Urinary bladder (tissue), 4 donors: ENCODE measurements around the gene ANTXR2. TPM values are rescaled to one million over a fixed set of nuclear protein-coding genes. Genes with fewer than 3 reads are reported as not detected.

ENCODE experiments used
- DNase-seq: peaks from one replicate; pipeline ENCODE4 v3.0.0-alpha.2; 2015; ENCODE audit errors: extremely low spot score
- H3K27ac ChIP-seq: one replicate; pipeline ENCODE4 v1.5.1; 2013; ENCODE audit warnings: low read depth, mild to moderate bottlenecking, moderate library complexity
- H3K36me3 ChIP-seq: one replicate; pipeline ENCODE4 v1.6.1; 2013; ENCODE audit warnings: mild to moderate bottlenecking, moderate library complexity; ENCODE audit not compliant: insufficient read depth
- H3K4me1 ChIP-seq: one replicate; pipeline ENCODE4 v1.6.1; 2013; ENCODE audit warnings: mild to moderate bottlenecking, moderate library complexity; ENCODE audit not compliant: insufficient read depth
- H3K4me3 ChIP-seq: one replicate; pipeline ENCODE4 v1.5.1; 2013; ENCODE audit warnings: low read depth, low read length
- WGBS: extraction: QIAGEN DNeasy Blood & Tissue Kit; methylation state at CpG from one replicate; pipeline ENCODE4 v1.1.7; 2013; 5-methylcytosine and 5-hydroxymethylcytosine counted together
- polyA plus RNA-seq: library from polyadenylated mRNA; stranded (reverse); fragments of 200-250 nt; gene quantifications from one replicate; pipeline ENCODE4 v1.2.3, GENCODE V29; 2013
- total RNA-seq: library from RNA; depleted of rRNA; stranded (reverse); fragments of >200 nt; gene quantifications from one replicate; pipeline ENCODE4 v1.2.3, GENCODE V29; 2014
- donor health status: healthy with polysubstance abuse.
- donor health status: healthy.

ANTXR2 gene
- total and polyA plus RNA-seq, 2 donors, result 133 to 149 TPM

GRCh38 chr4:80037864-80038263 is 35.2 kb downstream of the ANTXR2 start:
- Histone ChIP-seq H3K36me3 (peaks cover 2% of the 10 kb centered on the region), H3K4me3 (no peak overlapping the region), H3K27ac (peak overlapping the region; percentile 23), H3K4me1 (no peaks in the 10 kb centered on the region)
- WGBS, result 59% methylated on average over 1 of the region's 1 CpG
- no peak for DNase-seq

GRCh38 chr4:80036949-80037685 is 35.9 kb downstream of the ANTXR2 start:
- Histone ChIP-seq H3K4me3 (no peak overlapping the region), H3K27ac (peak overlapping the region; percentile 77), H3K36me3 (peaks cover 2% of the 10 kb centered on the region), H3K4me1 (no peaks in the 10 kb centered on the region)
- DNase-seq, result no peak
- WGBS, result 18% methylated on average over 2 of the region's 2 CpGs

- Histone ChIP-seq H3K4me1 (no peaks in the 10 kb centered on the region), H3K36me3 (peaks cover 2% of the 10 kb centered on the region), H3K27ac (peak overlapping the region; percentile 77), H3K4me3 (no peak overlapping the region)
- WGBS, result 50% methylated on average over 7 of the region's 7 CpGs
- DNase-seq, result no peak
These were observed 36.7 kb downstream of the ANTXR2 start for GRCh38 chr4:80036306-80036705.

- WGBS, result 75% methylated on average over 2 of the region's 2 CpGs
- Histone ChIP-seq H3K36me3 (peaks cover 2% of the 10 kb centered on the region), H3K4me3 (no peak overlapping the region), H3K27ac (peak overlapping the region; percentile 38), H3K4me1 (no peaks in the 10 kb centered on the region)
- no peak for DNase-seq
These were observed 37.7 kb downstream of the ANTXR2 start for GRCh38 chr4:80035336-80035735.

- Histone ChIP-seq H3K4me1 (no peaks in the 10 kb centered on the region), H3K36me3 (peaks cover 1% of the 10 kb centered on the region), H3K4me3 (no peak overlapping the region), H3K27ac (no peak overlapping the region)
- no peak for DNase-seq
These were observed 39.4 kb downstream of the ANTXR2 start for GRCh38 chr4:80033581-80033980.

- Histone ChIP-seq H3K36me3 (peaks cover 1% of the 10 kb centered on the region), H3K4me3 (no peak overlapping the region), H3K27ac (no peak overlapping the region), H3K4me1 (no peaks in the 10 kb centered on the region)
- no peak for DNase-seq
- WGBS, result 70% methylated on average over 2 of the region's 2 CpGs
These were observed 43.7 kb downstream of the ANTXR2 start for GRCh38 chr4:80029364-80029763.

GRCh38 chr4:80027611-80028010 is 45.4 kb downstream of the ANTXR2 start:
- Histone ChIP-seq H3K36me3 (peaks cover 1% of the 10 kb centered on the region), H3K4me1 (no peaks in the 10 kb centered on the region), H3K27ac (no peak overlapping the region), H3K4me3 (no peak overlapping the region)
- 32% methylated on average over 2 of the region's 2 CpGs for WGBS
- DNase-seq, result no peak

- no peaks in the 10 kb centered on the region for H3K4me1 ChIP-seq
- no peak overlapping the region for H3K27ac ChIP-seq
- H3K4me3 ChIP-seq, result no peak overlapping the region
- 93% methylated on average over 4 of the region's 4 CpGs for WGBS
- DNase-seq, result no peak
- peaks cover 1% of the 10 kb centered on the region for H3K36me3 ChIP-seq
These were observed 46.9 kb downstream of the ANTXR2 start for GRCh38 chr4:80026100-80026499.

GRCh38 chr4:80024335-80024734 is 48.7 kb downstream of the ANTXR2 start:
- H3K4me1 ChIP-seq, result no peaks in the 10 kb centered on the region
- WGBS, result 96% methylated on average over 1 of the region's 1 CpG
- H3K36me3 ChIP-seq, result no peaks in the 10 kb centered on the region
- no peak overlapping the region for H3K27ac ChIP-seq
- no peak for DNase-seq
- H3K4me3 ChIP-seq, result no peak overlapping the region

- DNase-seq, result no peak
- WGBS, result 93% methylated on average over 3 of the region's 3 CpGs
- Histone ChIP-seq H3K4me1 (no peaks in the 10 kb centered on the region), H3K4me3 (no peak overlapping the region), H3K36me3 (no peaks in the 10 kb centered on the region), H3K27ac (no peak overlapping the region)
These were observed 50.7 kb downstream of the ANTXR2 start for GRCh38 chr4:80022282-80022681.

- no peak overlapping the region for H3K4me3 ChIP-seq
- no peak overlapping the region for H3K27ac ChIP-seq
- no peak for DNase-seq
- H3K4me1 ChIP-seq, result no peaks in the 10 kb centered on the region
- WGBS, result 71% methylated on average over 2 of the region's 2 CpGs
- H3K36me3 ChIP-seq, result no peaks in the 10 kb centered on the region
These were observed 55.7 kb downstream of the ANTXR2 start for GRCh38 chr4:80017125-80017854.

GRCh38 chr4:80016506-80016905 is 56.5 kb downstream of the ANTXR2 start:
- DNase-seq, result no peak
- 93% methylated on average over 1 of the region's 1 CpG for WGBS
- no peaks in the 10 kb centered on the region for H3K4me1 ChIP-seq
- no peak overlapping the region for H3K4me3 ChIP-seq
- no peaks in the 10 kb centered on the region for H3K36me3 ChIP-seq
- H3K27ac ChIP-seq, result peak overlapping the region; percentile 27

- no peaks in the 10 kb centered on the region for H3K4me1 ChIP-seq
- no peak overlapping the region for H3K4me3 ChIP-seq
- DNase-seq, result no peak
- H3K36me3 ChIP-seq, result no peaks in the 10 kb centered on the region
- 90% methylated on average over 2 of the region's 2 CpGs for WGBS
- H3K27ac ChIP-seq, result no peak overlapping the region
These were observed 57.4 kb downstream of the ANTXR2 start for GRCh38 chr4:80015407-80016189.

GRCh38 chr4:80014531-80014930 is 58.5 kb downstream of the ANTXR2 start:
- no peak overlapping the region for H3K27ac ChIP-seq
- no peaks in the 10 kb centered on the region for H3K36me3 ChIP-seq
- 80% methylated on average over 3 of the region's 3 CpGs for WGBS
- no peak overlapping the region for H3K4me3 ChIP-seq
- no peak for DNase-seq
- H3K4me1 ChIP-seq, result no peaks in the 10 kb centered on the region
